GM19043 (cell line): Measurements from ENCODE around the gene PAX7.

Experiments used
- ATAC-seq: cut with Tn5 transposase; IDR thresholded peaks from one replicate; pipeline ENCODE4 v1.9.1; 2021; ENCODE audit warnings: low read depth; ENCODE audit not compliant: unreplicated experiment

The PAX7 gene

GRCh38 chr1:18657506-18658201 is 27.0 kb downstream of the PAX7 start:
- no peak for ATAC-seq

GRCh38 chr1:18658831-18659230 is 28.2 kb downstream of the PAX7 start:
- no peak for ATAC-seq

GRCh38 chr1:18661404-18662285 is 31.0 kb downstream of the PAX7 start:
- no peak for ATAC-seq

GRCh38 chr1:18662286-18662639 is 31.6 kb downstream of the PAX7 start:
- no peak for ATAC-seq

GRCh38 chr1:18666317-18666920 is 35.8 kb downstream of the PAX7 start:
- no peak for ATAC-seq

- no peak for ATAC-seq
Measured at GRCh38 chr1:18667333-18667732, 36.7 kb downstream of the PAX7 start.

- no peak for ATAC-seq
Measured at GRCh38 chr1:18668046-18668445, 37.4 kb downstream of the PAX7 start.

- no peak for ATAC-seq
Measured at GRCh38 chr1:18668750-18669404, 38.2 kb downstream of the PAX7 start.

GRCh38 chr1:18670121-18670867 is 39.6 kb downstream of the PAX7 start:
- ATAC-seq: no peak

GRCh38 chr1:18670868-18671225 is 40.2 kb downstream of the PAX7 start:
- ATAC-seq: no peak

GRCh38 chr1:18673976-18674375 is 43.3 kb downstream of the PAX7 start:
- no peak for ATAC-seq

- ATAC-seq: no peak
Measured at GRCh38 chr1:18676332-18676781, 45.7 kb downstream of the PAX7 start.

- ATAC-seq: no peak
Measured at GRCh38 chr1:18681423-18681835, 50.8 kb downstream of the PAX7 start.

- no peak for ATAC-seq
Measured at GRCh38 chr1:18682375-18682774, 51.7 kb downstream of the PAX7 start.

- ATAC-seq: no peak
Measured at GRCh38 chr1:18684303-18684702, 53.7 kb downstream of the PAX7 start.

GRCh38 chr1:18686540-18686939 is 55.9 kb downstream of the PAX7 start:
- no peak for ATAC-seq

GRCh38 chr1:18687273-18687672 is 56.6 kb downstream of the PAX7 start:
- no peak for ATAC-seq

- ATAC-seq: no peak
Measured at GRCh38 chr1:18691648-18692047, 61.0 kb downstream of the PAX7 start.

GRCh38 chr1:18693256-18694098 is 62.8 kb downstream of the PAX7 start:
- ATAC-seq: no peak
